CD4-positive, alpha-beta T cell (primary cell): ENCODE data around the gene SLC9A6. TPM values are rescaled to one million over a fixed set of nuclear protein-coding genes. Genes with fewer than 3 reads are reported as not detected.

Experiments used
- ATAC-seq: fragments of 200-7000 bp; cut with Tn5 transposase; one replicate; pipeline ENCODE4 v1.10.0; 2022; ENCODE audit warnings: mild to moderate bottlenecking; ENCODE audit not compliant: poor library complexity
- CTCF ChIA-PET: fragments of 350-600 bp; sonication (Branson Sonifier 250); formaldehyde crosslinking; loops from one replicate; lab custom pipeline; 2021; ENCODE audit warnings: antibody characterized with exemption, inconsistent platforms; lab: Charles Lee
- POLR2A ChIA-PET: fragments of 350-600 bp; sonication (Branson Sonifier 250); formaldehyde crosslinking; loops from one replicate; lab custom pipeline; 2021; ENCODE audit warnings: antibody characterized with exemption, inconsistent platforms; lab: Charles Lee
- DNase-seq, 14 experiments: peaks; one replicate each; pipeline ENCODE4 v3.0.0-alpha.2; 2013 to 2020; ENCODE audit warnings: mixed read lengths in 2 of 14
- H3K27ac ChIP-seq, 2 donors: one replicate each; pipeline versions ENCODE4 v1.5.1 to v1.7.0; 2013; ENCODE audit warnings: low read length in 2 of 2, low read depth in 1 of 2, mild to moderate bottlenecking in 1 of 2
- H3K27me3 ChIP-seq, 2 experiments: 1 replicate in 1 of 2; 2 replicates in 1 of 2; pipeline versions ENCODE4 v1.6.1 to v1.7.0; 2013; ENCODE audit warnings: low read length in 2 of 2, control low read depth in 1 of 2, mild to moderate bottlenecking in 1 of 2, moderate library complexity in 1 of 2; ENCODE audit not compliant: insufficient read depth in 2 of 2, control insufficient read depth in 1 of 2
- H3K36me3 ChIP-seq: one replicate; pipeline ENCODE4 v1.6.1; 2013; ENCODE audit warnings: low read length, control low read depth; ENCODE audit not compliant: insufficient read depth
- H3K4me1 ChIP-seq: one replicate; pipeline ENCODE4 v1.6.1; 2013; ENCODE audit warnings: low read length, control low read depth; ENCODE audit not compliant: insufficient read depth
- H3K4me3 ChIP-seq: one replicate; pipeline ENCODE4 v1.5.1; 2013; ENCODE audit warnings: mild to moderate bottlenecking, low read length, moderate library complexity
- H3K9me3 ChIP-seq, 2 experiments: 1 replicate in 1 of 2; 2 replicates in 1 of 2; pipeline versions ENCODE4 v1.6.1 to v1.7.0; 2013; ENCODE audit warnings: low read length in 2 of 2, mild to moderate bottlenecking in 2 of 2, control low read depth in 1 of 2, moderate library complexity in 1 of 2; ENCODE audit not compliant: control insufficient read depth in 1 of 2, insufficient read depth in 1 of 2
- H3K27ac Mint-ChIP-seq: one replicate; pipeline ENCODE4 v1.8.0; 2020; ENCODE audit warnings: mixed read lengths
- H3K27me3 Mint-ChIP-seq: one replicate; pipeline ENCODE4 v1.8.0; 2021; ENCODE audit warnings: mixed read lengths
- H3K36me3 Mint-ChIP-seq: one replicate; pipeline ENCODE4 v1.8.0; 2021; ENCODE audit warnings: low read depth, mixed read lengths
- H3K4me1 Mint-ChIP-seq: one replicate; pipeline ENCODE4 v1.8.0; 2021; ENCODE audit warnings: low read depth, mixed read lengths
- H3K4me3 Mint-ChIP-seq: one replicate; pipeline ENCODE4 v1.8.0; 2020; ENCODE audit warnings: mild to moderate bottlenecking, mixed read lengths
- H3K9me3 Mint-ChIP-seq: one replicate; pipeline ENCODE4 v1.8.0; 2020; ENCODE audit warnings: mixed read lengths
- intact Hi-C, 2 experiments: fragments of 100-400 bp; cut with DNase I in 1 of 2; cut with micrococcal nuclease in 1 of 2; formaldehyde crosslinking; loops; one replicate each; pipeline versions ENCODE4 v1.15.1 to v1.9.0; 2023 to 2025; cut with DNase I, micrococcal nuclease
- total RNA-seq, 174 experiments: library from RNA in 2 of 174; stranded (reverse) in 2 of 174; gene quantifications; one replicate each; pipeline ENCODE4 v1.2.3 and lab custom pipeline; 2021 to 2026
- TF ChIP-seq, protein P1 (sequence below): fragments of 200-600 bp; IDR thresholded peaks from one replicate; pipeline ENCODE4 v1.8.0; 2022; ENCODE audit warnings: antibody characterized with exemption, mild to moderate bottlenecking

SLC9A6 gene
- total RNA-seq, 2 experiments from 2014 or later = 17.8 to 20.0 TPM

DNA sequence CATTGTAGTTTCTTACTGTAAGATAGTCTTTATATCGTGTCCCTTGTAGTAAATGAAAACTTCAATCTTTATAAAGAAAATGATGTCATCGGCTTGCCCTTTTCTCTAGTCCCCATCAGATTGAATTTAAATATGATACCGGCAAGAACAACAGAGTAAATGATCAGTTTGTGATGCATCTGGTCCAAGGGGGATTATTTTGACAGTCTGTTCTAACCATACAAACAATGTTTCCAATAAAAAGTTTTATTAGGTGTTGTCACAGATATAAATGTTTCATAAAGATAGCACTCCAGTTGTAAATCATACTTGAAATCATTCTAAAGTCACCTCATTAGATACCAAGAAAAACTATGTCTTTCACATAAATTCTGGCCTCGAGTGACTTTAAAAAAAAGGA, 72.3 kb downstream of the SLC9A6 start:
- no peaks in the 10 kb centered on the region for H3K27me3 ChIP-seq
- ATAC-seq = no peak
- Mint-ChIP-seq H3K27ac (peak overlapping the region; percentile 88), H3K9me3 (no peaks in the 10 kb centered on the region), H3K4me1 (peaks cover 18% of the 10 kb centered on the region), H3K27me3 (no peaks in the 10 kb centered on the region), H3K36me3 (no peaks in the 10 kb centered on the region), H3K4me3 (no peak overlapping the region)
- H3K27ac ChIP-seq = no peak overlapping the region
- peaks cover 7% of the 10 kb centered on the region for H3K4me1 ChIP-seq
- ChIA-PET POLR2A (interaction anchor here (1.5 kb wide), 1 partner anchor 8 kb away, joined by 19 read pairs; no protein-coding TSS in a partner anchor), CTCF (no interaction called here)
- H3K9me3 ChIP-seq = no peaks in the 10 kb centered on the region
- no peaks in the 10 kb centered on the region for H3K36me3 ChIP-seq
- TF ChIP-seq, protein P1, sequence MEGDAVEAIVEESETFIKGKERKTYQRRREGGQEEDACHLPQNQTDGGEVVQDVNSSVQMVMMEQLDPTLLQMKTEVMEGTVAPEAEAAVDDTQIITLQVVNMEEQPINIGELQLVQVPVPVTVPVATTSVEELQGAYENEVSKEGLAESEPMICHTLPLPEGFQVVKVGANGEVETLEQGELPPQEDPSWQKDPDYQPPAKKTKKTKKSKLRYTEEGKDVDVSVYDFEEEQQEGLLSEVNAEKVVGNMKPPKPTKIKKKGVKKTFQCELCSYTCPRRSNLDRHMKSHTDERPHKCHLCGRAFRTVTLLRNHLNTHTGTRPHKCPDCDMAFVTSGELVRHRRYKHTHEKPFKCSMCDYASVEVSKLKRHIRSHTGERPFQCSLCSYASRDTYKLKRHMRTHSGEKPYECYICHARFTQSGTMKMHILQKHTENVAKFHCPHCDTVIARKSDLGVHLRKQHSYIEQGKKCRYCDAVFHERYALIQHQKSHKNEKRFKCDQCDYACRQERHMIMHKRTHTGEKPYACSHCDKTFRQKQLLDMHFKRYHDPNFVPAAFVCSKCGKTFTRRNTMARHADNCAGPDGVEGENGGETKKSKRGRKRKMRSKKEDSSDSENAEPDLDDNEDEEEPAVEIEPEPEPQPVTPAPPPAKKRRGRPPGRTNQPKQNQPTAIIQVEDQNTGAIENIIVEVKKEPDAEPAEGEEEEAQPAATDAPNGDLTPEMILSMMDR = no peak
- DNase-seq = no peak
- intact Hi-C loops = no loop called here
- H3K4me3 ChIP-seq = no peak overlapping the region

DNA sequence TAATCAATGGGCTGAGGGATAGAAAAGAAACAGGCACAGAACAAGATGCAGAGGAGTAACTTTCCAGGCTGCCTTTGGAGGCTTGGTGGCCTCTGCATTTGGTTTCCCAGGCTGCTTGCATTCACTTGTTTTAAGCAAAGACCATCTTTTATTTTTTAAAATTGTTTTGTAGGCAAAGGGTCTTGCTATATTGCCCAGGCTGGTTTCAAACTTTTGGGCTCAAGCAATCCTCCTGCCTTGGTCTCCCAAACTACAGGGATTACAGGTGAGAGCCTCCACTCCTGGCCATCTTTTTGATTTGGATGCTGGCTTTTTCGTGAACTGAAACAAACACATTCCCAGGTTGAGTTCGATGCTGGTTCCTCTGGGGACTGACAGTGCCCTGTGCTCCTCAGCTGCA, 74.1 kb downstream of the SLC9A6 start:
- CTCF ChIA-PET = no interaction called here
- Mint-ChIP-seq H3K9me3 (no peaks in the 10 kb centered on the region), H3K4me1 (peaks cover 33% of the 10 kb centered on the region), H3K4me3 (no peak overlapping the region), H3K27ac (no peak overlapping the region), H3K36me3 (no peaks in the 10 kb centered on the region), H3K27me3 (no peaks in the 10 kb centered on the region)
- Histone ChIP-seq H3K9me3 (no peaks in the 10 kb centered on the region), H3K4me1 (peaks cover 14% of the 10 kb centered on the region), H3K4me3 (no peak overlapping the region), H3K27ac (no peak overlapping the region), H3K27me3 (no peaks in the 10 kb centered on the region), H3K36me3 (no peaks in the 10 kb centered on the region)
- DNase-seq (no peak), ATAC-seq (no peak)
- TF ChIP-seq, protein P1 = no peak
- intact Hi-C loops = no loop called here
- POLR2A ChIA-PET = no interaction called here

DNA sequence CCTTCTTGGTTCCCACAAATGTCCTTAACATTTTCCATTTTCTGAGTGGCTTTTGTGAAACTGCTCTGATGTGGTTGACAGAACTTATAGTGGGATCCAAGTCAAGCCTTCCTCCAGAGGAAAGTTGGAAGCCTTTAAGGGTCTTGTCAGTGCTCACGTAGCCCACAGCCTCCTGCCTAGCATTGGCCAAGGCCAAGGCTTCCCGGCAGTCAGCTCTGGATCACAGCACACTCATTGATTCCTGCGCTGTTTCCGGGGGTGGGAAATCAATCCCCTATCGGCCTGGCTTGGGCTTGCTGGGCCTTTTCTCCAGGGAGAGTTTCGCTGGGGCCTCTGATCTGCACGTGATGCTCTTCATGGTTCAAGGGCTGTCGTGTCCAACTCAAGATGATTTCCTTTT, 76.1 kb downstream of the SLC9A6 start:
- Mint-ChIP-seq H3K27me3 (no peaks in the 10 kb centered on the region), H3K27ac (no peak overlapping the region), H3K4me1 (peaks cover 46% of the 10 kb centered on the region), H3K4me3 (no peak overlapping the region), H3K9me3 (no peaks in the 10 kb centered on the region), H3K36me3 (no peaks in the 10 kb centered on the region)
- no peaks in the 10 kb centered on the region for H3K36me3 ChIP-seq
- H3K4me1 ChIP-seq = peaks cover 25% of the 10 kb centered on the region
- no peaks in the 10 kb centered on the region for H3K9me3 ChIP-seq
- CTCF ChIA-PET = no interaction called here
- no peak for ATAC-seq
- intact Hi-C loops = no loop called here
- H3K27ac ChIP-seq = no peak overlapping the region
- TF ChIP-seq, protein P1 = no peak
- no peak for DNase-seq
- H3K4me3 ChIP-seq = no peak overlapping the region
- POLR2A ChIA-PET = no interaction called here
- H3K27me3 ChIP-seq = no peaks in the 10 kb centered on the region
